ENCODE results near the gene GPR12.
A peak's percentile ranks its signal among the peaks of the same experiment; 100 is the strongest.

Gene GPR12

DNA sequence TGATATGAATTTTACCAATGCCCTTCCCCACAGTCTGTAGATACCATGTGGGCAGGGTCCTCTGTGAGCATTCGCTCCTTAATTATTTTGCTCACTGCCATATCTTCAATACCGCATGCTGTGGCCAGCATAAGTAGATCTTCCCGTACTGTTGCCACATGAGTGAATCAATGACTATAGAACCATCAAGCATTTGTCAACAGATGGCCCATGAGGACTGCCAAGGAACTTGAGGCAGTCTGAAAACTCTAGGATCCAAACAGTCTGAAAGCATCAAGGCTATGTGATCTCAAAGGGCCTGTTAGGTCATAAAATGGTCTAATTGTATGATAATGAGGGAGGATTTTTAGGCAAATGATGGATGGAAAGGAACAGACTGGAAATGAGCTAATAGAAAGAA lies 27.4 kb upstream of the GPR12 start:
- no peaks in the 10 kb centered on the region for H3K9me3 ChIP-seq (ENCODE audit: low read length)
- no peak overlapping the region for H3K4me2 ChIP-seq (ENCODE audit: low read length)
- no peaks in the 10 kb centered on the region for H3F3A ChIP-seq (ENCODE audit: insufficient read depth, low read length)
- no peaks in the 10 kb centered on the region for H3K27me3 ChIP-seq (ENCODE audit: insufficient read depth, low read length)
- TF ChIP-seq EZH2 (IDR thresholded peaks at IDR 0.05; ENCODE audit: borderline replicate concordance, low read length), result no peak
- TF ChIP-seq, protein P1, sequence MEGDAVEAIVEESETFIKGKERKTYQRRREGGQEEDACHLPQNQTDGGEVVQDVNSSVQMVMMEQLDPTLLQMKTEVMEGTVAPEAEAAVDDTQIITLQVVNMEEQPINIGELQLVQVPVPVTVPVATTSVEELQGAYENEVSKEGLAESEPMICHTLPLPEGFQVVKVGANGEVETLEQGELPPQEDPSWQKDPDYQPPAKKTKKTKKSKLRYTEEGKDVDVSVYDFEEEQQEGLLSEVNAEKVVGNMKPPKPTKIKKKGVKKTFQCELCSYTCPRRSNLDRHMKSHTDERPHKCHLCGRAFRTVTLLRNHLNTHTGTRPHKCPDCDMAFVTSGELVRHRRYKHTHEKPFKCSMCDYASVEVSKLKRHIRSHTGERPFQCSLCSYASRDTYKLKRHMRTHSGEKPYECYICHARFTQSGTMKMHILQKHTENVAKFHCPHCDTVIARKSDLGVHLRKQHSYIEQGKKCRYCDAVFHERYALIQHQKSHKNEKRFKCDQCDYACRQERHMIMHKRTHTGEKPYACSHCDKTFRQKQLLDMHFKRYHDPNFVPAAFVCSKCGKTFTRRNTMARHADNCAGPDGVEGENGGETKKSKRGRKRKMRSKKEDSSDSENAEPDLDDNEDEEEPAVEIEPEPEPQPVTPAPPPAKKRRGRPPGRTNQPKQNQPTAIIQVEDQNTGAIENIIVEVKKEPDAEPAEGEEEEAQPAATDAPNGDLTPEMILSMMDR (IDR thresholded peaks at IDR 0.05; ENCODE audit: low read length), result no peak
- H3K27ac ChIP-seq (ENCODE audit: low read depth, low read length, poor library complexity, severe bottlenecking), result no peak overlapping the region
- no peak overlapping the region for H3K9ac ChIP-seq (ENCODE audit: low read length)
- no peaks in the 10 kb centered on the region for H4K20me1 ChIP-seq (ENCODE audit: insufficient read depth, low read length)
- H3K36me3 ChIP-seq (ENCODE audit: insufficient read depth, low read length), result no peaks in the 10 kb centered on the region
- H2AFZ ChIP-seq (ENCODE audit: low read length), result no peak overlapping the region
- H3K4me1 ChIP-seq (ENCODE audit: insufficient read depth, low read length, severe bottlenecking), result peaks cover 23% of the 10 kb centered on the region
- no peak overlapping the region for H3K4me3 ChIP-seq (ENCODE audit: low read depth, low read length, poor library complexity, severe bottlenecking)
- H3K79me2 ChIP-seq (ENCODE audit: insufficient read depth, low read length), result no peaks in the 10 kb centered on the region
- H3K9me2 ChIP-seq (ENCODE audit: low read depth, low read length), result no peaks in the 10 kb centered on the region

DNA sequence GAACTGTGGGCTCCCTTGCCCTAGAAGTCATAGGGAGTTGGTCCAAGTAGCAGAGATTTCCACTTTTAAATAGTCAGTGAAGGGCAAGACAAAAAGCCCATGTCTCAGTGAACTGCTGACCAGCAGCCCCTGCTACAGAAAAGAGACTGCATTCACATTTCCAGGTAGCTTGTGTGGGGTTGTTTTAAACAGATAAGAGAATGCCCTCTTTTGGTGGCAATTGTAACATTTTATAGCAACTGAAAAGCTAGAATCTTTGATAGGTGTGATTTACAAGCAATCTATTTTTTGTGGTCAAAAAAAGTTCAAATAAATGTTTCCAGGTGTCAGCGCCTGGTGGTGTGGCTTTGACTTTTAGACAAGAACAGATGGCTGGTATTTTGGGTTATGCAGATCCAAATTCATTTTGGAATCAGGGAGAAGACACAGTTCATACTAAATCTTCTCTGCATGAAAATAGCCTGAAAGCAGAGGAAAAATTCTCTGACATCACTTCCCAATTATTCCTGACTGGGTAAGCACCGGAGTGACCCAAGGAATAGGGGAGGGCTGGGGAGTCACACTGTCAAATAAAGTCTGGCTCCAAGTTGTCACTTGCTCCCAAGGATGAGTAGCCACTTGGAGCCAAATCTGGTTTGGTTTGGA lies 26.2 kb upstream of the GPR12 start:
- Histone ChIP-seq H3K27me3 (ENCODE audit: insufficient read depth, low read length) (no peaks in the 10 kb centered on the region), H3K36me3 (ENCODE audit: insufficient read depth, low read length) (no peaks in the 10 kb centered on the region), H3K4me3 (ENCODE audit: low read depth, low read length, poor library complexity, severe bottlenecking) (no peak overlapping the region), H3K9me3 (ENCODE audit: low read length) (no peaks in the 10 kb centered on the region), H3K9ac (ENCODE audit: low read length) (no peak overlapping the region), H3K27ac (ENCODE audit: low read depth, low read length, poor library complexity, severe bottlenecking) (no peak overlapping the region), H3K79me2 (ENCODE audit: insufficient read depth, low read length) (no peaks in the 10 kb centered on the region), H3F3A (ENCODE audit: insufficient read depth, low read length) (no peaks in the 10 kb centered on the region), H2AFZ (ENCODE audit: low read length) (no peak overlapping the region), H3K4me2 (ENCODE audit: low read length) (no peak overlapping the region), H4K20me1 (ENCODE audit: insufficient read depth, low read length) (no peaks in the 10 kb centered on the region), H3K4me1 (ENCODE audit: insufficient read depth, low read length, severe bottlenecking) (peaks cover 23% of the 10 kb centered on the region), H3K9me2 (ENCODE audit: low read depth, low read length) (no peaks in the 10 kb centered on the region)
- TF ChIP-seq EZH2 (IDR thresholded peaks at IDR 0.05; ENCODE audit: borderline replicate concordance, low read length), result no peak
- TF ChIP-seq, protein P1 (IDR thresholded peaks at IDR 0.05; ENCODE audit: low read length), result peak; percentile 16; the same call in 1 of the 2 replicates

DNA sequence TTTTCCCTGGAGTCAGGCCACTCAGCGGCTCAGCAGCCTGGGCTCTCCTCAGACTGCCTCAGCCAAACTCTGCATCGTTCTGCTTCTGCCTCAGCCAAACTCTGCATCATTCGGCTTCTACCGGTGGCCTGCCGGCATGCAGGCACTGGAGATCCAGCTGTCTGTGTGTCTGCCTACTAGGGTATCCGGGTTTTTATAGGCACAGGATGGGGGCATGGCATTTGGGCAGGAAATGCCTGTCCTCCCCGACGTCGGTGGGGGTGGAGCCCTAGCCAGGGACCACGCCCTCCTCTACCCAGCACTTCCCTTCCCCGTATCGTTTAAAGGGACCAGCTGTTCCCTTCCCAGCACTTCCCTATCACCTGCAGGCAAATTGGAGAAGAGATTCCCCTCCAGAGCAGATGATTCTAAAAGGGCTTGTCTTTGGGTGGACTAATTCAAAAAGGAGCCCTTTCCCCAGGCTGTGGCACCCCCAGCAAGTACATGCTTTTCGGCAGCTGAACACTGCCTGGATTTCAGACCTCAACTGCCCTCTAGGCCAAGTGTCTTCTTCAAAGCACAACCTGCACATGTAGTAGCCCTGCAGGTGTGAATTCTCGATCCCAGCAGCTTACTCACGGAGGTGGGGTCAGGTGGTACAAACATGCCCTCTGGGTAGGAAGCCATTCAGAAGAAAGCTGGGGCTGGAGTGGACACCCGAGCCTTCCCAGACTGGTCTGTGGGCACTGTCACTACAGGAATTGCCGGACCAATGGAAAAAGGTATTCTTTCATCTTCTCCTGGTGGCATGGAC lies 25.4 kb upstream of the GPR12 start:
- H3F3A ChIP-seq (ENCODE audit: insufficient read depth, low read length), result no peaks in the 10 kb centered on the region
- H3K27ac ChIP-seq (ENCODE audit: low read depth, low read length, poor library complexity, severe bottlenecking), result peak overlapping the region; percentile 81
- H3K27me3 ChIP-seq (ENCODE audit: insufficient read depth, low read length), result no peaks in the 10 kb centered on the region
- no peaks in the 10 kb centered on the region for H3K79me2 ChIP-seq (ENCODE audit: insufficient read depth, low read length)
- H3K36me3 ChIP-seq (ENCODE audit: insufficient read depth, low read length), result no peaks in the 10 kb centered on the region
- peak overlapping the region; percentile 79 for H3K4me2 ChIP-seq (ENCODE audit: low read length)
- peak overlapping the region; percentile 43; the same call in 1 of the 2 replicates for H3K9ac ChIP-seq (ENCODE audit: low read length)
- peaks cover 23% of the 10 kb centered on the region for H3K4me1 ChIP-seq (ENCODE audit: insufficient read depth, low read length, severe bottlenecking)
- H3K4me3 ChIP-seq (ENCODE audit: low read depth, low read length, poor library complexity, severe bottlenecking), result peak overlapping the region; percentile 56
- no peaks in the 10 kb centered on the region for H3K9me2 ChIP-seq (ENCODE audit: low read depth, low read length)
- no peaks in the 10 kb centered on the region for H3K9me3 ChIP-seq (ENCODE audit: low read length)
- TF ChIP-seq, protein P1 (IDR thresholded peaks at IDR 0.05; ENCODE audit: low read length), result no peak
- no peak for TF ChIP-seq EZH2 (IDR thresholded peaks at IDR 0.05; ENCODE audit: borderline replicate concordance, low read length)
- H4K20me1 ChIP-seq (ENCODE audit: insufficient read depth, low read length), result no peaks in the 10 kb centered on the region
- H2AFZ ChIP-seq (ENCODE audit: low read length), result no peak overlapping the region

All from OCI-LY1 (cell line).